ENCODE measurements around the gene DCX.
A peak's percentile ranks its signal among the peaks of the same experiment; 100 is the strongest.

Gene DCX

DNA sequence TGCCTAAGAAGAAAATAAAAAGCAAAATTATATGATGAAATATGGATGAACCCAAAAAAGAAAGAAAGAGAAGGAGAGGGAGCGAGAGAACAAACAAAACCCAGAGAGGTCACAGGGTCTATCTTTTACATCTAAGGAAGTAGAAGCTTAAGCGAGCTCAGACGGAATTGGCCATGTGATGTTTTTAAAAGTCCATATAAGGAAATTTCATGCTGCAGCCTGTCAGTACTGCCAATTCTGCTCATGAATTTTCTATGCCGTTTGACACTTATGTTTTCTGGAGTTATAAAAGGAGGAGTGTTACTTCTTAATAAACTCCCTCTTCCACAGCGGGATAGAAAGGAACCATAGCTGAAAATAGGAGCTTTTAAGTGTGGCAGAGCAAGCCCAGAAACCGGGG lies 32.9 kb upstream of the DCX start:
- no peak for DNase-seq (ENCODE audit: low spot score)
- Histone ChIP-seq H3K4me2 (ENCODE audit: insufficient read depth, low read length, poor library complexity, severe bottlenecking) (no peak overlapping the region), H3K9ac (ENCODE audit: low read depth, low read length, poor library complexity) (no peak overlapping the region), H2AFZ (ENCODE audit: low read length) (peak overlapping the region; percentile 5), H2BK120ac (ENCODE audit: low read depth, low read length) (no peak overlapping the region), H3K18ac (ENCODE audit: low read length) (no peak overlapping the region), H3K9me3 (replicated peaks in 1 of 2; ENCODE audit: control insufficient read depth in 2 of 2, insufficient read depth in 1 of 2, low read depth in 1 of 2, low read length in 2 of 2) (no peaks in the 10 kb centered on the region), H4K91ac (ENCODE audit: low read depth, low read length, poor library complexity) (no peak overlapping the region), H3K23ac (ENCODE audit: low read depth, low read length, poor library complexity) (no peak overlapping the region), H3K79me1 (ENCODE audit: low read depth, low read length) (no peaks in the 10 kb centered on the region), H3K4ac (ENCODE audit: low read length) (no peak overlapping the region), H2BK15ac (ENCODE audit: low read length) (no peak overlapping the region), H4K8ac (ENCODE audit: low read depth, low read length) (no peak overlapping the region), H3K4me1 (ENCODE audit: control insufficient read depth in 2 of 2, insufficient read depth in 1 of 2, low read depth in 1 of 2, low read length in 2 of 2) (no peaks in the 10 kb centered on the region), H3K27me3 (ENCODE audit: control insufficient read depth in 3 of 3, insufficient read depth in 3 of 3, low read depth in 1 of 3, low read length in 3 of 3) (no peaks in the 10 kb centered on the region), H2BK5ac (ENCODE audit: low read length) (no peak overlapping the region), H3K36me3 (replicated peaks in 1 of 2; ENCODE audit: control insufficient read depth in 2 of 2, insufficient read depth in 2 of 2, low read length in 2 of 2) (no peaks in the 10 kb centered on the region), H3K27ac (replicated peaks; ENCODE audit: low read length) (no peak overlapping the region), H2AK5ac (ENCODE audit: low read depth, low read length) (no peak overlapping the region), H3K4me3 (ENCODE audit: low read length in 2 of 2) (no peak overlapping the region), H2BK12ac (ENCODE audit: low read length) (no peak overlapping the region), H3K14ac (ENCODE audit: low read length) (no peak overlapping the region)
- no CpG with 5 or more reads among the region's 6 CpGs for WGBS, 2 donors (ENCODE audit: extremely low coverage in 2 of 2, insufficient read length in 2 of 2, insufficient replicate concordance in 1 of 2)

DNA sequence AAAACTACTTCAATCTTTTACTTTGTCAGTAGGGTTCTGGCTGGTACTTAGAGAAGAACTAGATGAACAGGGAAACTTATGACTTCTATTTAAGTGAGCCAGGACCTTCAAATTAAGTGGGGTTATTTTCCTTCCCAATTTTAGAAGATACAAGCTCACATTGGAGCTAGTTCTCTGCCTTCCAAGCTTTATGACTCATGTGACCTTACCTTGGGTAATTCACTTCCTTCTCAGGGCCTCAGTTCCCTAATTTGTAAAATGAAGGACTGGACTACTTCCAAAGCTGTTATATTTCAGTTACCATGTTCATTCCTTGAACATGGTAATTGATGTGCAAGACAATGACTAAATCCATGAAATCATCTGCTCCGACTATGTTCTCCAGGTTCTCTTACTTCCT lies 32.0 kb upstream of the DCX start:
- no peak overlapping the region for H3K18ac ChIP-seq (ENCODE audit: low read length)
- no peak overlapping the region for H4K91ac ChIP-seq (ENCODE audit: low read depth, low read length, poor library complexity)
- WGBS, 2 donors (ENCODE audit: extremely low coverage in 2 of 2, insufficient read length in 2 of 2, insufficient replicate concordance in 1 of 2) = no CpG with 5 or more reads among the region's 1 CpG
- no peak overlapping the region for H3K4ac ChIP-seq (ENCODE audit: low read length)
- no peaks in the 10 kb centered on the region for H3K4me1 ChIP-seq (ENCODE audit: control insufficient read depth in 2 of 2, insufficient read depth in 1 of 2, low read depth in 1 of 2, low read length in 2 of 2)
- no peak overlapping the region for H3K27ac ChIP-seq (replicated peaks; ENCODE audit: low read length)
- H2BK120ac ChIP-seq (ENCODE audit: low read depth, low read length) = no peak overlapping the region
- H4K8ac ChIP-seq (ENCODE audit: low read depth, low read length) = no peak overlapping the region
- no peak overlapping the region for H2BK5ac ChIP-seq (ENCODE audit: low read length)
- no peak overlapping the region for H3K9ac ChIP-seq (ENCODE audit: low read depth, low read length, poor library complexity)
- DNase-seq (ENCODE audit: low spot score) = no peak
- no peaks in the 10 kb centered on the region for H3K36me3 ChIP-seq (replicated peaks in 1 of 2; ENCODE audit: control insufficient read depth in 2 of 2, insufficient read depth in 2 of 2, low read length in 2 of 2)
- H3K27me3 ChIP-seq (ENCODE audit: control insufficient read depth in 3 of 3, insufficient read depth in 3 of 3, low read depth in 1 of 3, low read length in 3 of 3) = peaks cover 0 to 3% (median 0%) of the 10 kb centered on the region in 3 experiments
- no peak overlapping the region for H3K4me2 ChIP-seq (ENCODE audit: insufficient read depth, low read length, poor library complexity, severe bottlenecking)
- no peak overlapping the region for H3K14ac ChIP-seq (ENCODE audit: low read length)
- no peaks in the 10 kb centered on the region for H3K9me3 ChIP-seq (replicated peaks in 1 of 2; ENCODE audit: control insufficient read depth in 2 of 2, insufficient read depth in 1 of 2, low read depth in 1 of 2, low read length in 2 of 2)
- H3K79me1 ChIP-seq (ENCODE audit: low read depth, low read length) = no peaks in the 10 kb centered on the region
- no peak overlapping the region for H3K23ac ChIP-seq (ENCODE audit: low read depth, low read length, poor library complexity)
- H2BK12ac ChIP-seq (ENCODE audit: low read length) = no peak overlapping the region
- H2AK5ac ChIP-seq (ENCODE audit: low read depth, low read length) = no peak overlapping the region
- H2AFZ ChIP-seq (ENCODE audit: low read length) = no peak overlapping the region
- H2BK15ac ChIP-seq (ENCODE audit: low read length) = no peak overlapping the region
- no peak overlapping the region for H3K4me3 ChIP-seq (ENCODE audit: low read length in 2 of 2)

DNA sequence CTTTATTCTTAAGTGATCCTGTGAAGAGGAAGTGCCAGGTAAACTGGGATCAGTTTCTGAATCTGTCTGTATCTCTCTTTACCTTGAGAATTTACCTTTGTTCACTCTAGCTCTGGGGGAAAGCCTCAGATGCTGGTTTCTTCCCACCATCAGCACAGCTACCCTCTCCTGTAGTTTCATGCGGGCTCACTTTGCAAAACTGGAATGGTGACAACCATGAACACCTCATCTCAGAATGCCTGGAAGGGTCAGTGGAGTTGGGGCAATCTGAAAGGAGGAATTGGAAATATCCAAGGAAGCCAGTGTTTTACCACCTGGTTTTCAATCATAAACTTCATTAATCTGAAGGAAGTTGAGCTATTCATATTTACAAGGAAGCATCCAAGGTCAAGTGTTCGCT lies 30.8 kb upstream of the DCX start:
- Histone ChIP-seq H2BK120ac (ENCODE audit: low read depth, low read length) (no peak overlapping the region), H3K18ac (ENCODE audit: low read length) (no peak overlapping the region), H3K14ac (ENCODE audit: low read length) (no peak overlapping the region), H3K79me1 (ENCODE audit: low read depth, low read length) (no peaks in the 10 kb centered on the region), H3K4me3 (ENCODE audit: low read length in 2 of 2) (no peak overlapping the region), H3K9me3 (replicated peaks in 1 of 2; ENCODE audit: control insufficient read depth in 2 of 2, insufficient read depth in 1 of 2, low read depth in 1 of 2, low read length in 2 of 2) (no peaks in the 10 kb centered on the region), H3K23ac (ENCODE audit: low read depth, low read length, poor library complexity) (no peak overlapping the region), H2BK5ac (ENCODE audit: low read length) (no peak overlapping the region), H3K4me2 (ENCODE audit: insufficient read depth, low read length, poor library complexity, severe bottlenecking) (no peak overlapping the region), H3K27ac (replicated peaks; ENCODE audit: low read length) (no peak overlapping the region), H3K4ac (ENCODE audit: low read length) (no peak overlapping the region), H2AFZ (ENCODE audit: low read length) (no peak overlapping the region), H3K36me3 (replicated peaks in 1 of 2; ENCODE audit: control insufficient read depth in 2 of 2, insufficient read depth in 2 of 2, low read length in 2 of 2) (no peaks in the 10 kb centered on the region), H4K91ac (ENCODE audit: low read depth, low read length, poor library complexity) (no peak overlapping the region), H3K27me3 (ENCODE audit: control insufficient read depth in 3 of 3, insufficient read depth in 3 of 3, low read depth in 1 of 3, low read length in 3 of 3) (peaks cover 0 to 3% (median 0%) of the 10 kb centered on the region in 3 experiments), H2AK5ac (ENCODE audit: low read depth, low read length) (no peak overlapping the region), H3K4me1 (ENCODE audit: control insufficient read depth in 2 of 2, insufficient read depth in 1 of 2, low read depth in 1 of 2, low read length in 2 of 2) (no peaks in the 10 kb centered on the region), H3K9ac (ENCODE audit: low read depth, low read length, poor library complexity) (no peak overlapping the region), H2BK15ac (ENCODE audit: low read length) (no peak overlapping the region), H4K8ac (ENCODE audit: low read depth, low read length) (no peak overlapping the region), H2BK12ac (ENCODE audit: low read length) (no peak overlapping the region)
- no CpG with 5 or more reads among the region's 2 CpGs for whole genome bisulfite sequencing, 2 donors (ENCODE audit: extremely low coverage in 2 of 2, insufficient read length in 2 of 2, insufficient replicate concordance in 1 of 2)
- DNase-seq (ENCODE audit: low spot score) = no peak

DNA sequence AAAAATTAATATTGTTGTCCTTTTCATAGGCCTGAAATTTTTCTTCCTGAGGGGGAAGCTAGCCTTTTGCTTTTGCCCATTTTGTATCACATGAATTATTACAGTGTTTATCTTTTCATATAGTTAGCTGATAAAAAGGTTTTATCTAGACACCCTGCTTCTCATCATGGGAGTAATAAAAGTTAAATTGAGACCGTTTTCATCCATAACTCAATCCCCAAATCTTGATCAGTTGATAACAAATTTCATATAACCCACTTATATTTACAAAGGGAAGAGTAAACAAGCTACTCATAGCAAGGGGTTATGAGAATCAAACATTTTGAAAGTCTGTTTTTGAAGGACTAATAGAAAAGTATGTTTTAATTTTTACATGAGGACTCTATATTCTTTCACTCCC lies 23.5 kb upstream of the DCX start:
- H2BK120ac ChIP-seq (ENCODE audit: low read depth, low read length) = no peak overlapping the region
- no peak overlapping the region for H2BK12ac ChIP-seq (ENCODE audit: low read length)
- WGBS, 2 donors (ENCODE audit: extremely low coverage in 2 of 2, insufficient read length in 2 of 2, insufficient replicate concordance in 1 of 2) = no CpG with 5 or more reads among the region's 1 CpG

More for the DNA sequence above, 23.5 kb upstream of the DCX start:
- H2AK5ac ChIP-seq (ENCODE audit: low read depth, low read length) = no peak overlapping the region
- no peak overlapping the region for H3K4ac ChIP-seq (ENCODE audit: low read length)
- H3K27ac ChIP-seq (replicated peaks; ENCODE audit: low read length) = no peak overlapping the region
- no peak overlapping the region for H3K9ac ChIP-seq (ENCODE audit: low read depth, low read length, poor library complexity)
- H3K4me2 ChIP-seq (ENCODE audit: insufficient read depth, low read length, poor library complexity, severe bottlenecking) = no peak overlapping the region
- no peaks in the 10 kb centered on the region for H3K4me1 ChIP-seq (ENCODE audit: control insufficient read depth in 2 of 2, insufficient read depth in 1 of 2, low read depth in 1 of 2, low read length in 2 of 2)
- H3K23ac ChIP-seq (ENCODE audit: low read depth, low read length, poor library complexity) = no peak overlapping the region
- H4K91ac ChIP-seq (ENCODE audit: low read depth, low read length, poor library complexity) = no peak overlapping the region
- H2BK5ac ChIP-seq (ENCODE audit: low read length) = no peak overlapping the region
- no peak for DNase-seq (ENCODE audit: low spot score)
- H3K79me1 ChIP-seq (ENCODE audit: low read depth, low read length) = no peaks in the 10 kb centered on the region
- no peak overlapping the region for H3K4me3 ChIP-seq (ENCODE audit: low read length in 2 of 2)
- no peak overlapping the region for H4K8ac ChIP-seq (ENCODE audit: low read depth, low read length)
- H2BK15ac ChIP-seq (ENCODE audit: low read length) = no peak overlapping the region
- no peaks in the 10 kb centered on the region for H3K36me3 ChIP-seq (replicated peaks in 1 of 2; ENCODE audit: control insufficient read depth in 2 of 2, insufficient read depth in 2 of 2, low read length in 2 of 2)
- H3K27me3 ChIP-seq (ENCODE audit: control insufficient read depth in 3 of 3, insufficient read depth in 3 of 3, low read depth in 1 of 3, low read length in 3 of 3) = peaks cover 0 to 5% (median 0%) of the 10 kb centered on the region in 3 experiments
- H3K18ac ChIP-seq (ENCODE audit: low read length) = no peak overlapping the region
- no peaks in the 10 kb centered on the region for H3K9me3 ChIP-seq (replicated peaks in 1 of 2; ENCODE audit: control insufficient read depth in 2 of 2, insufficient read depth in 1 of 2, low read depth in 1 of 2, low read length in 2 of 2)
- no peak overlapping the region for H2AFZ ChIP-seq (ENCODE audit: low read length)
- no peak overlapping the region for H3K14ac ChIP-seq (ENCODE audit: low read length)

Measured in neuronal stem cell (in vitro differentiated cells).